SK-N-SH treated with all-trans-retinoic acid at 6 μM for 48 hours (cell line): ENCODE results near the gene INPP4B.

Experiments
- CREB5 ChIP-seq: fragments of 250-450 bp; sonication (Bioruptor Pico); IDR thresholded peaks from 2 replicates; pipeline ENCODE4 v1.5.1; 2020; ENCODE audit warnings: low read depth, mild to moderate bottlenecking, moderate library complexity
- OSR1 ChIP-seq: fragments of 250-450 bp; sonication (Bioruptor Pico); IDR thresholded peaks from 2 replicates; pipeline ENCODE4 v1.8.0; 2022; ENCODE audit warnings: moderate library complexity, mild to moderate bottlenecking, inconsistent platforms
- PPARA ChIP-seq: fragments of 250-450 bp; sonication (Bioruptor Pico); IDR thresholded peaks from 2 replicates; pipeline ENCODE4 v1.5.0; 2020; ENCODE audit warnings: mild to moderate bottlenecking, borderline replicate concordance
- ZFP30 ChIP-seq: fragments of 450-650 bp; formaldehyde crosslinking; IDR thresholded peaks from 2 replicates; pipeline ENCODE4 v1.5.0; 2022; ENCODE audit warnings: mild to moderate bottlenecking, moderate library complexity

GRCh38 chr4:142856576-142856975 lies 10.5 kb upstream of the INPP4B start:
- TF ChIP-seq CREB5 (CRISPR knock-in tag) (no peak), OSR1 (CRISPR knock-in tag) (no peak), PPARA (CRISPR knock-in tag) (no peak), ZFP30 (CRISPR knock-in tag) (no peak)
